ENCODE measurements around the gene HEYL. TPM values are rescaled to one million over a fixed set of nuclear protein-coding genes. Genes with fewer than 3 reads are reported as not detected.

Gene HEYL
- total RNA-seq, 1 donor from 2014 or later, result 4.9 TPM

- Mint-ChIP-seq H3K36me3 (ENCODE audit: low read depth) (no peaks in the 10 kb centered on the region), H3K4me3 (no peak overlapping the region), H3K27me3 (ENCODE audit: low read depth) (peaks cover 9% of the 10 kb centered on the region), H3K9me3 (no peaks in the 10 kb centered on the region), H3K27ac (ENCODE audit: unreplicated experiment) (no peak overlapping the region), H3K4me1 (peaks cover 15% of the 10 kb centered on the region)
- no peak for TF ChIP-seq CTCF (conservative IDR thresholded peaks at IDR 0.05)
- DNase-seq (ENCODE audit: low read depth, low spot score), result no peak
These were observed 10.3 kb upstream of the HEYL start for GRCh38 chr1:39649636-39650185.

DNA sequence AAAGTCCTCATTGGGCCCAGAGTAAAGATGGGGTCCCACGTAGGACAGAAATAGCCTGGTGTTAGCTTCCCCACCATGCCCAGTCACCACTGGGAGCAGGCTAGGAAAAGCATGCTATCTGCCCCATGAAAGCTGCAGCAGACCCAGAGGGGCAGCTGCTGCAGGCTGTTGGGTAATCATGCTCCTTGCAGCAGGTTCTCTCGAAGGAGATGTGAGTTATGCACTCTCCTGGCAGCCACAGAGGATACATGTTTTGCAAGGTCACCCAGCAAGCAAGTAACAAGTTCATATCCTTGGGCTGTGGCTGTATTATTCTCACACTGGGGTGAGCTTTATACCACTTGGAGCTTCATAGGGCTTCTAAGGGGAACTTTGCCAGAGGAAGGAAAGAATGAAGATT lies 9.1 kb upstream of the HEYL start:
- H3K9me3 Mint-ChIP-seq, result no peaks in the 10 kb centered on the region
- no peak for TF ChIP-seq CTCF (conservative IDR thresholded peaks at IDR 0.05)
- H3K4me1 Mint-ChIP-seq, result peaks cover 20% of the 10 kb centered on the region
- DNase-seq (ENCODE audit: low read depth, low spot score), result no peak
- H3K27ac Mint-ChIP-seq (ENCODE audit: unreplicated experiment), result no peak overlapping the region
- no peaks in the 10 kb centered on the region for H3K36me3 Mint-ChIP-seq (ENCODE audit: low read depth)
- H3K4me3 Mint-ChIP-seq, result no peak overlapping the region
- no peaks in the 10 kb centered on the region for H3K27me3 Mint-ChIP-seq (ENCODE audit: low read depth)

GRCh38 chr1:39647247-39647646 lies 7.8 kb upstream of the HEYL start:
- Mint-ChIP-seq H3K9me3 (no peaks in the 10 kb centered on the region), H3K36me3 (ENCODE audit: low read depth) (no peaks in the 10 kb centered on the region), H3K27ac (ENCODE audit: unreplicated experiment) (no peak overlapping the region), H3K4me1 (peaks cover 20% of the 10 kb centered on the region), H3K27me3 (ENCODE audit: low read depth) (no peaks in the 10 kb centered on the region), H3K4me3 (no peak overlapping the region)
- no peak for TF ChIP-seq CTCF (conservative IDR thresholded peaks at IDR 0.05)
- DNase-seq (ENCODE audit: low read depth, low spot score), result no peak

DNA sequence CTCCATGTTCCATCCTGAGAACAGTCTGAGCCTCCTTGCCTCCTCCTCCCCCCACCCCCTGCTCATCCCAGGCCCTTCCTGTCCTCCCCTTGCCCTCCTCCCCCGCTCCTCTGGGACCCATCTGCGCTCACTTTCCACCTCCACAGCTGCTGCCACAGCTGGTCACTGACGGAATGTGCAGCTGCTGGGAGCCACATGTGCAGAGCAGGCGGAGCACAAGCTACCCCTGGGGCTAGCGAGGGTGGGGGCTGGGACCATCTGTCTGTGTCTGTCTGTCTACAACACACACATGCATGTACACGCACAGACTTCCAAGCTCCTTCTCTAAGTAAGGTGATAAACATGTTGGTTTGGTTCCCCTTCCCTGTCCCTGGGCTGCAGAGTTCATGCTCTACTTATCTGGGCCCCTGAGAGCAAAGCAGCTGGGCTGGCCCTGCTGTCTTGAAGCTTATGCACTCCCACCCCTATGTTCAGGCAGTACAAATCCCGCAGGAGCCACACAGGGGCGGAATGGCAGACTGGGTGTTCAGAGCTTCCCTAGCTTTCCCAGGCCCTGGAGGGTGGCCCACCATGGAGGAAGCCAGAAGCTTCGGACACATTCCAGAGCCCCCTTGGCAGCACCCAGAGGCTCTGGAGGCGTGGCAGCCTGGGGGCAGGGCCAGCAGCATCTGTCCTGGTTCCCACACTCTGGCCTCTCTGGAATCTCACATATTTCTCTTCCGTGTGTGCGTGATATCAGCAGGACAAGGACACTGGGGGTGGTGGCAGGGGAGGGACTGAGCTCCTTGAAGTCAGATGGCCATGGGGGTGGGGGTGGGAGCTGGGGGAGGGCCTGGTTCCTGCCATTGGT lies 7.0 kb upstream of the HEYL start:
- peak overlapping the region; percentile 27 for H3K27ac Mint-ChIP-seq (ENCODE audit: unreplicated experiment)
- no peak for TF ChIP-seq CTCF (conservative IDR thresholded peaks at IDR 0.05)
- no peaks in the 10 kb centered on the region for H3K9me3 Mint-ChIP-seq
- H3K27me3 Mint-ChIP-seq (ENCODE audit: low read depth), result no peaks in the 10 kb centered on the region
- H3K36me3 Mint-ChIP-seq (ENCODE audit: low read depth), result no peaks in the 10 kb centered on the region
- no peak for DNase-seq (ENCODE audit: low read depth, low spot score)
- peaks cover 20% of the 10 kb centered on the region for H3K4me1 Mint-ChIP-seq
- peak overlapping the region; percentile 22 for H3K4me3 Mint-ChIP-seq

DNA sequence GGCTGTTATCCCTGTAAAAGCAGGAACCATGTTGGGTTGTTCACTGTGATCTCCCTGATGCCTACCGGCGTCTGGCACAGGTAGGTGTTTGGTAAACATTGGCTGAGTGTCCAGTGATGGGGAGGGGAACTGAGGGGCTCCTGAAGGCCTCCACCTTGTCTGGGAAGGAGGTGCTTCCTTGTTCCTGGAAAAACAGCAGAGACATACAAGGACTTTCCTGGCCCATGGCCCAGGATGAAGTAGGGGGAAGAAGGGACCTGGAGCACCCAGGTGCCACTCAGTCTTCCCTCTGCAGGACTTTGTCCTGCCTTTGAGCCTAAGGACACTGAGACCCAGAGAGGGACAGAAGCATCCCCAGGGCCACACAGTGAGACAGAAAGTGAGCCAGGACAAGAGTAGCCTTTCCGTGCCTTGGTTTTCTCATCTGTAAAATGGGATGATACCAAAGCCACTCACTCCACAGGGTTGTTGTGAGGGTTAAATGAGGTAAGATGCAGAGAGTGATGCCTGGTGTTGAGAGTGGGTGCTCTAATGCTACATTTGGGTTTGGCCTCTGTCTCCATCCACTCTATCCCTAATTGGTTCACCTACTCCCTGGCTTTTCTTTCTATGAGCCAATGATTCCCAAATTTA lies 6.1 kb upstream of the HEYL start:
- no peak for TF ChIP-seq CTCF (conservative IDR thresholded peaks at IDR 0.05)
- DNase-seq (ENCODE audit: low read depth, low spot score), result no peak
- Mint-ChIP-seq H3K36me3 (ENCODE audit: low read depth) (no peaks in the 10 kb centered on the region), H3K9me3 (no peaks in the 10 kb centered on the region), H3K27me3 (ENCODE audit: low read depth) (peaks cover 7% of the 10 kb centered on the region), H3K4me1 (peaks cover 20% of the 10 kb centered on the region), H3K27ac (ENCODE audit: unreplicated experiment) (no peak overlapping the region), H3K4me3 (no peak overlapping the region)

All from neural crest cell (in vitro differentiated cells).